ENCODE results near the gene U2AF1L4. TPM values are rescaled to one million over a fixed set of nuclear protein-coding genes. Genes with fewer than 3 reads are reported as not detected.
A peak's percentile ranks its signal among the peaks of the same experiment; 100 is the strongest.

The U2AF1L4 gene, protein sequence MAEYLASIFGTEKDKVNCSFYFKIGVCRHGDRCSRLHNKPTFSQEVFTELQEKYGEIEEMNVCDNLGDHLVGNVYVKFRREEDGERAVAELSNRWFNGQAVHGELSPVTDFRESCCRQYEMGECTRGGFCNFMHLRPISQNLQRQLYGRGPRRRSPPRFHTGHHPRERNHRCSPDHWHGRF
- 10 to 100 TPM; 14.9 to 18.7 TPM for total RNA-seq

DNA sequence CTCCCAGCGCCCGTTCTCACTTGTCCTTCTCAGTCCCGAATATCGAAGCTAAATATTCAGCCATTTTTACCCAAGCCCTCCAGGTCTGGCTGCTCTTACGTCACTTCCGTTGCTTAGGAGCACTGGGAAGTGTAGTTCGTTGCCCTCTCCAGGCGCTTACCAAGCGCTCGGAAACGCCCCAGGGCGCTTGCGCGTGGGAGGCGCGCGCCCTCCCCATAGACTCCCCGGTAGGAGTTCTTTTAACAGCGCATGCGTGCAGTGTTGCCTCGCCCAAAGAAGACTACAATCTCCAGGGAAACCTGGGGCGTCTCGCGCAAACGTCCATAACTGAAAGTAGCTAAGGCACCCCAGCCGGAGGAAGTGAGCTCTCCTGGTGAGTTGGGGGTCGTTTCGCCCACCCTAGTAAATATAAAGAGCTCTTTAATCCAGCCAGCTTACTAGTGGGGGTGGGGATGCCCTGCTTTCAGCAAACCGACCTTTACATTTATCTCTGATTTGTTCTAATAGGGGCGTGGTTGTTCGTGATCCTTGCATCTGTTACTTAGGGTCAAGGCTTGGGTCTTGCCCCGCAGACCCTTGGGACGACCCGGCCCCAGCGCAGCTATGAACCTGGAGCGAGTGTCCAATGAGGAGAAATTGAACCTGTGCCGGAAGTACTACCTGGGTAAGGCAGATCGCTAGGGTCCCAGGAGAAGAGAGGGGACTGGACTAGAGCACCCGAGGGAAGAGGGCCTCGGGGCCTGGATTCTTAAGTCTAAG lies at the start of gene U2AF1L4, which contains the start of gene PSENEN:
U2AF1L4 (minus strand) TSS at position 91 of the 759 bp plus-strand sequence; CDS start at position 64, 27 bp downstream.
PSENEN (plus strand) TSS at position 324 of the 759 bp plus-strand sequence; CDS start at position 604, 280 bp downstream.
- Histone ChIP-seq H3K9ac (ENCODE audit: low read depth in 2 of 2, low read length in 2 of 2) (peak within 1 kb of the TSS; percentile 72 to 79), H3K27ac (peak within 1 kb of the TSS; percentile 100), H3K4me1 (no peaks in the 10 kb centered on the region), H3K36me3 (no peaks in the 10 kb centered on the region), H3K27me3 (no peaks in the 10 kb centered on the region), H3K4me3 (peak within 1 kb of the TSS; percentile 89), H3K9me3 (no peaks in the 10 kb centered on the region)
- peak; percentile 97 for DNase-seq
- TF ChIP-seq, protein P1, sequence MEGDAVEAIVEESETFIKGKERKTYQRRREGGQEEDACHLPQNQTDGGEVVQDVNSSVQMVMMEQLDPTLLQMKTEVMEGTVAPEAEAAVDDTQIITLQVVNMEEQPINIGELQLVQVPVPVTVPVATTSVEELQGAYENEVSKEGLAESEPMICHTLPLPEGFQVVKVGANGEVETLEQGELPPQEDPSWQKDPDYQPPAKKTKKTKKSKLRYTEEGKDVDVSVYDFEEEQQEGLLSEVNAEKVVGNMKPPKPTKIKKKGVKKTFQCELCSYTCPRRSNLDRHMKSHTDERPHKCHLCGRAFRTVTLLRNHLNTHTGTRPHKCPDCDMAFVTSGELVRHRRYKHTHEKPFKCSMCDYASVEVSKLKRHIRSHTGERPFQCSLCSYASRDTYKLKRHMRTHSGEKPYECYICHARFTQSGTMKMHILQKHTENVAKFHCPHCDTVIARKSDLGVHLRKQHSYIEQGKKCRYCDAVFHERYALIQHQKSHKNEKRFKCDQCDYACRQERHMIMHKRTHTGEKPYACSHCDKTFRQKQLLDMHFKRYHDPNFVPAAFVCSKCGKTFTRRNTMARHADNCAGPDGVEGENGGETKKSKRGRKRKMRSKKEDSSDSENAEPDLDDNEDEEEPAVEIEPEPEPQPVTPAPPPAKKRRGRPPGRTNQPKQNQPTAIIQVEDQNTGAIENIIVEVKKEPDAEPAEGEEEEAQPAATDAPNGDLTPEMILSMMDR (IDR thresholded peaks at IDR 0.05), result no peak
- intact Hi-C loops (cut with DNase I), result loop anchor here (10.0 kb wide), 1 partner anchor 189 kb away; the partner anchor contains the start of gene LRFN3

DNA sequence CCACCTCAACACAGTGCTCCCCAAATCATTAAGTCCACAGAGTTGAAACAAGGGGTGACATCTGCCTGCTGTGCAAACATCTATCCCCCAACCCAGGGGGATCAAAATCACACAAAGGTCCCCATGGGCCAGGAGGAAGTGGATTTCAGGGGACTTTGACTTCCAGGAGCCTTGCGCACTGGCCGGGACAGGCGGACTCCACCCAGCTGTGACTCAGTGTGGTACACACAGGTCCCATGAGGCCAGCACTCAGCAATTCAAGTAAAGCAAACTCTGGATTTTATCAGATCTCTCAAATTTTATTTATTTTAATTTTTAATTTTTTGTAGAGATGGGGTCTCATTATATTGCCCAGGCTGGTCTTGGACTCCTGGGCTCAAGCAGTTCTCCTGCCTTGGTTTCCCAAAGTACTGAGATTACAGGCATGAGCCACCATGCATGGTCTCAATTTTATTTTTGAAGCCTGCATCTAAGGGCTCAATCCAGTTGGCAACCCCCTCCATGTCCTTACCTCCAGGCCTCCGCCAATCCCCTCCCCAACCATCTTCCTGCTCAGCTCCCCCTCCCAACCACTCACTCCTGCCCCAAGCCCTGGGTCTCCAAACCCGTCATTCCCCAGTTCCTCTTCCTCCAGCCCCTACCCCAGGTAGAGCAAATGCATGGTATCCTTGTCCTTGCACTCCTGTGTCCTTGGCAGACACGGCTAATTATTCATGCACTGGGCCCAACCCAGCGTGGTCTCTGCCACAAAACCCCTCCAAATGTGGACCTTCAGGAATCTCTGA lies 48.4 kb upstream of the U2AF1L4 start:
- TF ChIP-seq, protein P1 (IDR thresholded peaks at IDR 0.05), result no peak
- DNase-seq, result no peak
- Histone ChIP-seq H3K27me3 (peaks cover 4% of the 10 kb centered on the region), H3K36me3 (no peaks in the 10 kb centered on the region), H3K4me1 (no peaks in the 10 kb centered on the region), H3K9me3 (no peaks in the 10 kb centered on the region), H3K9ac (ENCODE audit: low read depth in 2 of 2, low read length in 2 of 2) (no peak overlapping the region), H3K4me3 (no peak overlapping the region), H3K27ac (no peak overlapping the region)
- intact Hi-C loops (cut with DNase I), result no loop called here

DNA sequence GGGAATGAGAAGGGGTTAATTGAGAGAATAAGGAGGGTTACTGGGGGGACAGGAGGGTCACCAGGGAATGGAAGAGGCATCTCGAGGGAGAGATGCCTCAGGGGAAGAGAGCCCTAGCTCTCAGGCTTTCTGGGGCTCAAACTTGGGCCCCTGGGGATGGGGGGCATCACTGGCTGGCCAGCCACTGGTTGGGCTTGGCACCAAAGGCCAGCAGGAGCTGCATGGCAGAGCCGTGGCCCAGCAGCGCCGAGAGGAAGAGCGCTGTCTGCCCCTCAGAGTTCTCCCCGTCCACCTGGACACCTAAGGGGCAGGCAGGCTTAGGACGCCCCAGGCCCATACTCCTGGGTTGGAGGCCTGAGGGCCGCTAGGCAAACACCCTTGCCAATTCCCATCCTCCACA lies 47.7 kb upstream of the U2AF1L4 start:
- peaks cover 3% of the 10 kb centered on the region for H3K27me3 ChIP-seq
- no peak overlapping the region for H3K9ac ChIP-seq (ENCODE audit: low read depth in 2 of 2, low read length in 2 of 2)
- no peaks in the 10 kb centered on the region for H3K4me1 ChIP-seq
- no peak overlapping the region for H3K27ac ChIP-seq
- DNase-seq, result no peak
- H3K36me3 ChIP-seq, result no peaks in the 10 kb centered on the region
- no peak overlapping the region for H3K4me3 ChIP-seq
- intact Hi-C loops (cut with DNase I), result no loop called here
- H3K9me3 ChIP-seq, result no peaks in the 10 kb centered on the region
- TF ChIP-seq, protein P1 (IDR thresholded peaks at IDR 0.05), result no peak

DNA sequence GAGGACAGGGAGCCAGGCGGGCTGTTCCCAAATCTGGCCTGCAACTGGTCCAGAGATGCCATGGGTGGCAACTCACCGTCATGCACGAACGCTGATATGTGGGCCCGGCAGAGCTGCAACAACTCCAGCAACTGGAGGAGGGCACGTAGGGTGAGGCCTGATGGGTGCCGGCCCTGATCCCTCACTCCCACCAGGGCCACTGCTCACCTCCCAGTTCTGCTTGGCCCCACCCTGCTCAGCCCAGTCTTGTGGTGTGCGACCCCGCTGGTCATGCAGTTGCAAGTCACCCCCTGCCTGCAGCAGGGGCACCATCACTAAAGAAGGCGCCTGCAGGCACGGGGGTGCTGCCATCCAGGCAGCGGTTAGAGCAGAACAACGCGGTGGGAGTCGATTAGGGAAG lies 47.1 kb upstream of the U2AF1L4 start:
- no peak overlapping the region for H3K27ac ChIP-seq
- H3K4me1 ChIP-seq, result no peaks in the 10 kb centered on the region
- TF ChIP-seq, protein P1 (IDR thresholded peaks at IDR 0.05), result no peak
- H3K27me3 ChIP-seq, result no peaks in the 10 kb centered on the region
- no peak overlapping the region for H3K9ac ChIP-seq (ENCODE audit: low read depth in 2 of 2, low read length in 2 of 2)
- no peak overlapping the region for H3K4me3 ChIP-seq
- intact Hi-C loops (cut with DNase I), result no loop called here
- H3K9me3 ChIP-seq, result no peaks in the 10 kb centered on the region
- no peak for DNase-seq
- H3K36me3 ChIP-seq, result no peaks in the 10 kb centered on the region

DNA sequence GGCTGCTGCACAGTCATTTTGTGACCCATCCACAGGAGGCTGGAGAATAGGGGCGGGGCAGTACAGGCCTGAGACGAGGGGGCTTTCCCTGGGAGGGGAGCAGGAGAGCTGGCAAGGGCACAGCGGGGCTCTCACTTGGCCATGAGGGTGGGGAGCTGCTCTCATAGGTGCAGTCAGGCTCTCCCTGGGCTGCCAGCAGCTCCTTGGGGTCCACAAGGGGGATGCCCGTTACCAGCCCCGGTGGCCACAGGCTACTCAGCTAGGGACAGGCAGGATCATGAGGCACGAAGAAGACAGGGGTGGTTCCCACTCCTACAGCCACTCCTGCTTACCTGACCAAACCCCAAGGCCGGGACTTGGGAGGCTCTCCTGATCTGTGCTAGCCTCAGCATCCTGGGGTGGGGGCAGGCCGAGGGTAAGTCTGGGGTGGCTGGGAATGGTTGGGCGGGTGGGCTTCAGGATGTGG lies 46.6 kb upstream of the U2AF1L4 start:
- Histone ChIP-seq H3K9ac (ENCODE audit: low read depth in 2 of 2, low read length in 2 of 2) (no peak overlapping the region), H3K27ac (no peak overlapping the region), H3K4me1 (no peaks in the 10 kb centered on the region), H3K4me3 (no peak overlapping the region), H3K36me3 (no peaks in the 10 kb centered on the region), H3K27me3 (no peaks in the 10 kb centered on the region), H3K9me3 (no peaks in the 10 kb centered on the region)
- DNase-seq, result no peak
- intact Hi-C loops (cut with DNase I), result no loop called here
- TF ChIP-seq, protein P1 (IDR thresholded peaks at IDR 0.05), result no peak
